Muscle layer of colon (tissue), 2 donors: ENCODE results near the gene RASD2.
"Not testable (repeated sequence)": the region's sequence is repeated elsewhere in the genome, so short reads cannot be mapped to it uniquely, and the experiment has no call there.

Experiments used
- H3K27ac ChIP-seq: one replicate; pipeline ENCODE4 v1.7.0; 2013; ENCODE audit warnings: low read depth, mild to moderate bottlenecking, low read length, moderate library complexity
- H3K27me3 ChIP-seq, 2 donors: one replicate each; pipeline ENCODE4 v1.7.0; 2013; ENCODE audit warnings: low read length in 2 of 2, mild to moderate bottlenecking in 2 of 2; ENCODE audit not compliant: insufficient read depth in 2 of 2, control insufficient read depth in 1 of 2
- H3K36me3 ChIP-seq: one replicate; pipeline ENCODE4 v1.7.0; 2013; ENCODE audit warnings: mild to moderate bottlenecking, low read length; ENCODE audit not compliant: insufficient read depth
- H3K4me1 ChIP-seq: one replicate; pipeline ENCODE4 v1.7.0; 2013; ENCODE audit warnings: mild to moderate bottlenecking, low read length; ENCODE audit not compliant: insufficient read depth
- H3K4me3 ChIP-seq, 2 donors: one replicate each; pipeline ENCODE4 v1.7.0; 2013; ENCODE audit warnings: low read length in 2 of 2, low read depth in 1 of 2, mild to moderate bottlenecking in 1 of 2, moderate library complexity in 1 of 2
- H3K9ac ChIP-seq: one replicate; pipeline ENCODE4 v1.7.0; 2013; ENCODE audit warnings: low read length
- H3K9me3 ChIP-seq: one replicate; pipeline ENCODE4 v1.7.0; 2013; ENCODE audit warnings: mild to moderate bottlenecking, low read length
- donor health status: abdominal sarcoma.
- donor health status: Adenocarcinoma of cecum.

The RASD2 gene

GRCh38 chr22:35540595-35541253 lies at the start of gene RASD2:
RASD2 (plus strand) TSS chr22:35540831; CDS start chr22:35546810, 5,979 bp downstream.
- H3K4me1 ChIP-seq, result peaks cover 40% of the 10 kb centered on the region
- H3K36me3 ChIP-seq, result no peaks in the 10 kb centered on the region
- H3K27me3 ChIP-seq, result no peaks in the 10 kb centered on the region
- peak within 1 kb of the TSS; percentile 71 to 78 for H3K4me3 ChIP-seq
- H3K9me3 ChIP-seq, result no peaks in the 10 kb centered on the region
- H3K9ac ChIP-seq, result peak within 1 kb of the TSS; percentile 54
- peak within 1 kb of the TSS; percentile 84 for H3K27ac ChIP-seq

GRCh38 chr22:35491061-35491907 lies 49.3 kb upstream of the RASD2 start:
- H3K9ac ChIP-seq, H3K9me3 ChIP-seq, H3K36me3 ChIP-seq, H3K4me1 ChIP-seq, H3K27me3 ChIP-seq, H3K27ac ChIP-seq, H3K4me3 ChIP-seq: not testable (repeated sequence)

- no peak overlapping the region for H3K4me3 ChIP-seq
- H3K9me3 ChIP-seq, result no peaks in the 10 kb centered on the region
- no peak overlapping the region for H3K27ac ChIP-seq
- H3K27me3 ChIP-seq, result no peaks in the 10 kb centered on the region
- H3K36me3 ChIP-seq, result no peaks in the 10 kb centered on the region
- H3K9ac ChIP-seq, result no peak overlapping the region
- H3K4me1 ChIP-seq, result no peaks in the 10 kb centered on the region
Observed at GRCh38 chr22:35491908-35492380, 48.7 kb upstream of the RASD2 start.

- H3K4me3 ChIP-seq, result no peak overlapping the region
- no peaks in the 10 kb centered on the region for H3K27me3 ChIP-seq
- no peak overlapping the region for H3K27ac ChIP-seq
- no peaks in the 10 kb centered on the region for H3K9me3 ChIP-seq
- H3K4me1 ChIP-seq, result peaks cover 4% of the 10 kb centered on the region
- no peak overlapping the region for H3K9ac ChIP-seq
- H3K36me3 ChIP-seq, result no peaks in the 10 kb centered on the region
Observed at GRCh38 chr22:35493074-35493473, 47.6 kb upstream of the RASD2 start.

GRCh38 chr22:35495711-35496110 lies 44.9 kb upstream of the RASD2 start:
- peaks cover 14% of the 10 kb centered on the region for H3K4me1 ChIP-seq
- H3K9me3 ChIP-seq, H3K27ac ChIP-seq, H3K27me3 ChIP-seq, H3K36me3 ChIP-seq, H3K4me3 ChIP-seq, H3K9ac ChIP-seq: not testable (repeated sequence)

- Histone ChIP-seq H3K9me3 (no peaks in the 10 kb centered on the region), H3K27me3 (no peaks in the 10 kb centered on the region), H3K4me1 (peaks cover 14% of the 10 kb centered on the region), H3K4me3 (no peak overlapping the region), H3K36me3 (no peaks in the 10 kb centered on the region), H3K9ac (no peak overlapping the region), H3K27ac (no peak overlapping the region)
Observed at GRCh38 chr22:35496768-35497312, 43.8 kb upstream of the RASD2 start.

- H3K9ac ChIP-seq, result no peak overlapping the region
- H3K4me3 ChIP-seq, result no peak overlapping the region
- no peaks in the 10 kb centered on the region for H3K9me3 ChIP-seq
- no peaks in the 10 kb centered on the region for H3K36me3 ChIP-seq
- H3K4me1 ChIP-seq, result peaks cover 14% of the 10 kb centered on the region
- H3K27me3 ChIP-seq, result no peaks in the 10 kb centered on the region
- no peak overlapping the region for H3K27ac ChIP-seq
Observed at GRCh38 chr22:35498026-35498800, 42.4 kb upstream of the RASD2 start.

GRCh38 chr22:35502836-35503235 lies 37.8 kb upstream of the RASD2 start:
- H3K4me1 ChIP-seq, result peaks cover 11% of the 10 kb centered on the region
- no peak overlapping the region for H3K4me3 ChIP-seq
- no peak overlapping the region for H3K27ac ChIP-seq
- H3K9ac ChIP-seq, result no peak overlapping the region
- no peaks in the 10 kb centered on the region for H3K9me3 ChIP-seq
- no peaks in the 10 kb centered on the region for H3K36me3 ChIP-seq
- H3K27me3 ChIP-seq, result no peaks in the 10 kb centered on the region

- H3K4me3 ChIP-seq, result no peak overlapping the region
- no peak overlapping the region for H3K9ac ChIP-seq
- no peaks in the 10 kb centered on the region for H3K27me3 ChIP-seq
- no peak overlapping the region for H3K27ac ChIP-seq
- no peaks in the 10 kb centered on the region for H3K36me3 ChIP-seq
- H3K4me1 ChIP-seq, result no peaks in the 10 kb centered on the region
- no peaks in the 10 kb centered on the region for H3K9me3 ChIP-seq
Observed at GRCh38 chr22:35505399-35506258, 35.0 kb upstream of the RASD2 start.

GRCh38 chr22:35506259-35506570 lies 34.4 kb upstream of the RASD2 start:
- Histone ChIP-seq H3K27ac (no peak overlapping the region), H3K36me3 (no peaks in the 10 kb centered on the region), H3K9ac (no peak overlapping the region), H3K27me3 (no peaks in the 10 kb centered on the region), H3K9me3 (no peaks in the 10 kb centered on the region), H3K4me3 (no peak overlapping the region), H3K4me1 (no peaks in the 10 kb centered on the region)
